IMR-90 (cell line): Measurements from ENCODE around the gene IGF1. TPM values are rescaled to one million over a fixed set of nuclear protein-coding genes. Genes with fewer than 3 reads are reported as not detected.

Experiments used
- ATAC-seq: fragments of 200-7000 bp; cut with Tn5 transposase; 2 replicates; pipeline ENCODE4 v1.9.1; 2020; ENCODE audit warnings: low read depth, mild to moderate bottlenecking, moderate library complexity
- BruUV-seq: library from RNA; stranded (reverse); fragments of 400-500 nt; replicated peaks from 2 replicates; lab custom pipeline; 2021; lab: Mats Ljungman, UMichigan
- CTCF ChIA-PET: fragments of 300-600 bp; formaldehyde crosslinking; extraction: SDS; loops from one replicate; lab custom pipeline; 2021; ENCODE audit warnings: antibody characterized with exemption; lab: Yijun Ruan, JAX
- POLR2A ChIA-PET: fragments of 300-600 bp; sonication (Branson Sonifier 250); formaldehyde crosslinking; loops from one replicate; lab custom pipeline; 2022; ENCODE audit warnings: antibody characterized with exemption; ENCODE audit not compliant: unreplicated experiment; lab: Charles Lee
- DNase-seq: peaks from one replicate; pipeline ENCODE4 v3.0.0; 2013
- H2AFZ ChIP-seq: replicated peaks from 2 replicates; pipeline ENCODE3; 2013; ENCODE audit warnings: low read length, mild to moderate bottlenecking; ENCODE audit not compliant: poor library complexity
- H2AK5ac ChIP-seq: 2 replicates; pipeline ENCODE4 v1.6.1; 2013; ENCODE audit warnings: low read depth, low read length, inconsistent platforms
- H2AK9ac ChIP-seq: replicated peaks from 2 replicates; pipeline ENCODE3; 2013; ENCODE audit warnings: mild to moderate bottlenecking, low read depth, low read length, moderate library complexity; ENCODE audit not compliant: poor library complexity
- H2BK120ac ChIP-seq: 2 replicates; pipeline ENCODE4 v1.6.1; 2013; ENCODE audit warnings: low read depth, low read length, inconsistent platforms
- H2BK15ac ChIP-seq: 3 replicates; pipeline ENCODE4 v1.6.1; 2013; ENCODE audit warnings: low read depth, low read length, inconsistent platforms
- H2BK20ac ChIP-seq: 2 replicates; pipeline ENCODE4 v1.6.1; 2013; ENCODE audit warnings: low read depth, mild to moderate bottlenecking, inconsistent platforms, low read length, moderate library complexity
- H2BK5ac ChIP-seq: 2 replicates; pipeline ENCODE4 v1.6.1; 2013; ENCODE audit warnings: mild to moderate bottlenecking, low read depth, low read length, inconsistent platforms; ENCODE audit not compliant: poor library complexity, severe bottlenecking
- H3K14ac ChIP-seq: replicated peaks from 2 replicates; pipeline ENCODE4 v1.6.1; 2013; ENCODE audit warnings: low read depth, low read length, inconsistent platforms
- H3K18ac ChIP-seq: 2 replicates; pipeline ENCODE4 v1.6.1; 2013; ENCODE audit warnings: low read depth, low read length, control low read depth
- H3K23ac ChIP-seq: 2 replicates; pipeline ENCODE4 v1.6.1; 2013; ENCODE audit warnings: low read depth, low read length, inconsistent platforms
- H3K27ac ChIP-seq: 2 replicates; pipeline ENCODE4 v1.5.1; 2013; ENCODE audit warnings: mild to moderate bottlenecking, control low read depth, low read length; ENCODE audit not compliant: insufficient read depth
- H3K27me3 ChIP-seq: 2 replicates; pipeline ENCODE4 v1.6.1; 2013; ENCODE audit warnings: low read length; ENCODE audit not compliant: control insufficient read depth, insufficient read depth
- H3K36me3 ChIP-seq: 2 replicates; pipeline ENCODE4 v1.6.1; 2013; ENCODE audit warnings: low read length, mixed read lengths; ENCODE audit not compliant: control insufficient read depth, insufficient read depth
- H3K4ac ChIP-seq: 2 replicates; pipeline ENCODE4 v1.6.1; 2013; ENCODE audit warnings: low read depth, low read length, inconsistent platforms
- H3K4me1 ChIP-seq: 2 replicates; pipeline ENCODE4 v1.6.1; 2013; ENCODE audit warnings: low read length, mixed read lengths; ENCODE audit not compliant: control insufficient read depth, insufficient read depth
- H3K4me2 ChIP-seq: 2 replicates; pipeline ENCODE4 v1.6.1; 2013; ENCODE audit warnings: low read depth, mild to moderate bottlenecking, control low read depth, low read length, moderate library complexity
- H3K4me3 ChIP-seq: 2 replicates; pipeline ENCODE4 v1.5.1; 2013; ENCODE audit warnings: low read depth, mild to moderate bottlenecking, control low read depth, low read length, moderate library complexity; ENCODE audit not compliant: insufficient read depth
- H3K56ac ChIP-seq: 2 replicates; pipeline ENCODE4 v1.6.1; 2013; ENCODE audit warnings: low read length, inconsistent platforms; ENCODE audit not compliant: insufficient read depth; ENCODE audit errors: extremely low read depth
- H3K79me1 ChIP-seq, 2 experiments: 2 replicates each; pipeline ENCODE4 v1.6.1; 2013; ENCODE audit warnings: low read length in 2 of 2, inconsistent platforms in 1 of 2, low read depth in 1 of 2
- H3K9ac ChIP-seq: 2 replicates; pipeline ENCODE4 v1.6.1; 2013; ENCODE audit warnings: low read depth, low read length, control low read depth
- H3K9me1 ChIP-seq: 2 replicates; pipeline ENCODE4 v1.6.1; 2013; ENCODE audit warnings: low read length, inconsistent platforms; ENCODE audit not compliant: insufficient read depth
- H3K9me3 ChIP-seq: 2 replicates; pipeline ENCODE4 v1.6.1; 2013; ENCODE audit warnings: low read length; ENCODE audit not compliant: control insufficient read depth, insufficient read depth
- H4K20me1 ChIP-seq: 2 replicates; pipeline ENCODE4 v1.6.1; 2013; ENCODE audit warnings: low read length, inconsistent platforms; ENCODE audit not compliant: insufficient read depth
- H4K5ac ChIP-seq: 2 replicates; pipeline ENCODE4 v1.6.1; 2013; ENCODE audit warnings: mild to moderate bottlenecking, low read depth, low read length, control low read depth
- H4K8ac ChIP-seq, 2 experiments: 2 replicates each; pipeline ENCODE4 v1.6.1; 2013; ENCODE audit warnings: low read depth in 2 of 2, low read length in 2 of 2, control low read depth in 1 of 2, inconsistent platforms in 1 of 2
- H4K91ac ChIP-seq: 2 replicates; pipeline ENCODE4 v1.6.1; 2013; ENCODE audit warnings: low read depth, low read length, inconsistent platforms; ENCODE audit not compliant: insufficient read depth
- RAD21 ChIP-seq: IDR thresholded peaks from 2 replicates; pipeline ENCODE4 v1.6.1; 2012; ENCODE audit warnings: low read length, improper control_type of control experiment
- WGBS, 2 experiments: methylation state at CpG; one replicate each; pipeline versions ENCODE4 v1.1.5 to v1.1.7; 2013; ENCODE audit warnings: missing lambda C conversion rate in 2 of 2; ENCODE audit not compliant: insufficient read length in 1 of 2; ENCODE audit errors: extremely low coverage in 2 of 2; 5-methylcytosine and 5-hydroxymethylcytosine counted together
- dilution Hi-C: fragments of 300-500 bp; cut with HindIII; formaldehyde crosslinking; loops from one replicate; pipeline ENCODE4 v1.14.3; 2018; ENCODE audit warnings: low sequenced_read_pairs; ENCODE audit not compliant: unreplicated experiment
- in situ Hi-C: fragments of 300-500 bp; cut with MboI; formaldehyde crosslinking; loops from 3 replicates; pipeline ENCODE4 v1.14.3; 2019; ENCODE audit warnings: low sequenced_read_pairs, inconsistent platforms, mixed read lengths
- intact Hi-C: fragments of 100-400 bp; cut with micrococcal nuclease; formaldehyde crosslinking; loops from 2 replicates; pipeline ENCODE4 v1.10.0; 2022
- polyA plus RNA-seq, 3 experiments: library from polyadenylated mRNA; depleted of rRNA; stranded (reverse); fragments of >200 nt; gene quantifications; 2 replicates each; pipeline ENCODE4 v1.2.3, GENCODE V29; 2012; ENCODE audit warnings: low replicate concordance in 1 of 3
- total RNA-seq: library from RNA; depleted of rRNA; stranded (reverse); fragments of >200 nt; gene quantifications from 2 replicates; pipeline ENCODE4 v1.2.3, GENCODE V29; 2012
- TF ChIP-seq, protein P1 (sequence below): fragments of 150-350 bp; IDR thresholded peaks from 2 replicates; pipeline ENCODE4 v1.6.1; 2017; ENCODE audit warnings: mild to moderate bottlenecking, antibody characterized with exemption, low read length, low read depth

The IGF1 gene
- total and polyA plus RNA-seq, 2 of the 4 experiments (the other 2 are of a cell fraction): under 0.01 to 0.12 TPM

DNA sequence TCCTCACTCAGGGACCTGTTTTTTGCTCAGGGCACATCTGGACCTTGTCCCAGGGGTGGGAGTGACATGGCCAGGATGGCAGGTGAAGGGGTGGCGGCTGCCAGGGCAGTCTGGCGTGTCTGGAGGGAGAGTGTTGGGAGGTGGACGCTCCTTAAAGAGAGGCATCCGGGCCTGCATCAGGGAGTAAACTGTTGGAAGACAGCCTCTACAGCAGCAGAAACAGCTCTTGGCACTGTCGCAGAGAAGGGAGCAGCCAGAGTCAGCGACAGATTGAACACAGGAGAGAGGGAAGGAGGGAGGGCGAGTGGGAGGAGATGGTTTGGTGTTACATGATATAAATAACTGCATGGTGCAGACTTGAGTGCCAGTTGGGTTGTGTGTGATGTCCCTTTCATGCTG, 52.8 kb downstream of the IGF1 start:
- H3K14ac ChIP-seq: no peak overlapping the region; the same call in 1 of the 2 replicates
- H3K27me3 ChIP-seq: no peaks in the 10 kb centered on the region
- H2BK5ac ChIP-seq: peak overlapping the region; percentile 59
- H3K4me2 ChIP-seq: peak overlapping the region; percentile 37
- peak overlapping the region; percentile 5 for H4K5ac ChIP-seq
- peak overlapping the region; percentile 61 for H4K91ac ChIP-seq
- no peaks in the 10 kb centered on the region for H3K9me3 ChIP-seq
- no TSS peak for BruUV-seq
- dilution Hi-C loops: no loop called here
- 0 out of 2 replicates have a peak overlapping the region, but pooled peaks have one; percentile 18 for H2BK20ac ChIP-seq
- CTCF ChIA-PET: no interaction called here
- no peaks in the 10 kb centered on the region for H3K36me3 ChIP-seq
- no peak overlapping the region; the same call in 1 of the 2 replicates for H3K23ac ChIP-seq
- peak overlapping the region; percentile 35; the same call in 1 of the 2 replicates for H2AK5ac ChIP-seq
- ATAC-seq (peak; percentile 22), DNase-seq (no peak)
- intact Hi-C loops: no loop called here
- peak overlapping the region; percentile 74 for H3K18ac ChIP-seq
- TF ChIP-seq RAD21: no peak
- TF ChIP-seq, protein P1, sequence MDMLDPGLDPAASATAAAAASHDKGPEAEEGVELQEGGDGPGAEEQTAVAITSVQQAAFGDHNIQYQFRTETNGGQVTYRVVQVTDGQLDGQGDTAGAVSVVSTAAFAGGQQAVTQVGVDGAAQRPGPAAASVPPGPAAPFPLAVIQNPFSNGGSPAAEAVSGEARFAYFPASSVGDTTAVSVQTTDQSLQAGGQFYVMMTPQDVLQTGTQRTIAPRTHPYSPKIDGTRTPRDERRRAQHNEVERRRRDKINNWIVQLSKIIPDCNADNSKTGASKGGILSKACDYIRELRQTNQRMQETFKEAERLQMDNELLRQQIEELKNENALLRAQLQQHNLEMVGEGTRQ: no peak
- no peaks in the 10 kb centered on the region for H4K20me1 ChIP-seq
- H2AK9ac ChIP-seq: peak overlapping the region; percentile 42
- H3K56ac ChIP-seq: no peak overlapping the region
- H2BK120ac ChIP-seq: peak overlapping the region; percentile 64
- peak overlapping the region; percentile 61 for H3K4ac ChIP-seq
- peaks cover 13% of the 10 kb centered on the region for H3K4me1 ChIP-seq
- H3K27ac ChIP-seq: peak overlapping the region; percentile 77
- no peaks in the 10 kb centered on the region for H3K79me1 ChIP-seq
- H2BK15ac ChIP-seq: peak overlapping the region; percentile 53; the same call in 2 of the 3 replicates
- H3K4me3 ChIP-seq: no peak overlapping the region
- peak overlapping the region; percentile 58 to 65; a peak in 1 of 4 replicates for H4K8ac ChIP-seq
- WGBS, 2 experiments: 27% methylated on average over 4 of the region's 7 CpGs; no CpG with 5 or more reads in 1 of the 2 experiments
- H2AFZ ChIP-seq: peak overlapping the region; percentile 81
- H3K9me1 ChIP-seq: peaks cover 7% of the 10 kb centered on the region
- in situ Hi-C loops: no loop called here
- H3K9ac ChIP-seq: peak overlapping the region; percentile 24
- POLR2A ChIA-PET: no interaction called here
